Caco-2 (cell line): ENCODE results near the gene COL13A1. TPM values are rescaled to one million over a fixed set of nuclear protein-coding genes. Genes with fewer than 3 reads are reported as not detected.

ENCODE experiments used
- BruUV-seq: library from RNA; stranded (reverse); fragments of 400-500 nt; replicated peaks from 2 replicates; lab custom pipeline; 2021; lab: Mats Ljungman, UMichigan
- CTCF ChIA-PET: fragments of 300-600 bp; sonication (Branson Sonifier 250); formaldehyde crosslinking; loops from one replicate; lab custom pipeline; 2022; ENCODE audit warnings: antibody characterized with exemption; lab: Charles Lee
- POLR2A ChIA-PET: fragments of 300-600 bp; sonication (Branson Sonifier 250); formaldehyde crosslinking; loops from one replicate; lab custom pipeline; 2022; ENCODE audit warnings: antibody characterized with exemption; lab: Charles Lee
- DNase-seq, 2 experiments: peaks; one replicate each; pipeline versions ENCODE4 v3.0.0 to v3.0.0-alpha.2; 2020 to 2022
- H3K27me3 ChIP-seq: replicated peaks from 2 replicates; pipeline ENCODE4 v1.6.0; 2011; ENCODE audit warnings: low read length; ENCODE audit not compliant: control insufficient read depth, insufficient read depth
- H3K36me3 ChIP-seq: 2 replicates; pipeline ENCODE4 v1.5.1; 2011; ENCODE audit warnings: low read length; ENCODE audit not compliant: control insufficient read depth, insufficient read depth
- H3K4me1 ChIP-seq: fragments of 250-450 bp; sonication (Bioruptor Pico); 2 replicates; pipeline ENCODE4 v1.5.1; 2020; ENCODE audit warnings: mild to moderate bottlenecking
- H3K4me3 ChIP-seq: 2 replicates; pipeline ENCODE4 v1.5.1; 2011; ENCODE audit warnings: low read depth, mild to moderate bottlenecking, control low read depth, low read length
- H3K9me3 ChIP-seq: fragments of 250-450 bp; sonication (Bioruptor Pico); 2 replicates; pipeline ENCODE4 v1.5.1; 2020; ENCODE audit warnings: mild to moderate bottlenecking, moderate library complexity
- H3K27ac Mint-ChIP-seq: one replicate; pipeline ENCODE4 v1.8.0; 2022; ENCODE audit warnings: mixed read lengths; ENCODE audit not compliant: unreplicated experiment
- H3K27me3 Mint-ChIP-seq: one replicate; pipeline ENCODE4 v1.8.0; 2022; ENCODE audit warnings: mixed read lengths; ENCODE audit not compliant: insufficient read depth, unreplicated experiment
- H3K36me3 Mint-ChIP-seq: one replicate; pipeline ENCODE4 v1.8.0; 2022; ENCODE audit warnings: mild to moderate bottlenecking, mixed read lengths; ENCODE audit not compliant: insufficient read depth, unreplicated experiment
- H3K4me1 Mint-ChIP-seq: one replicate; pipeline ENCODE4 v1.8.0; 2022; ENCODE audit warnings: low read depth, mixed read lengths; ENCODE audit not compliant: unreplicated experiment
- H3K4me3 Mint-ChIP-seq: one replicate; pipeline ENCODE4 v1.8.0; 2022; ENCODE audit warnings: mild to moderate bottlenecking, moderate library complexity, mixed read lengths; ENCODE audit not compliant: unreplicated experiment
- H3K9me3 Mint-ChIP-seq: one replicate; pipeline ENCODE4 v1.8.0; 2022; ENCODE audit warnings: mixed read lengths; ENCODE audit not compliant: unreplicated experiment
- CTCF ChIP-seq, 2 experiments: fragments of 200-600 bp in 1 of 2; IDR thresholded peaks; 1 replicate in 1 of 2; 2 replicates in 1 of 2; pipeline versions ENCODE4 v1.5.1 to v1.8.0; 2011 to 2022; ENCODE audit warnings: antibody characterized with exemption in 1 of 2, control low read depth in 1 of 2, inconsistent platforms in 1 of 2, low read depth in 1 of 2, low read length in 1 of 2, mild to moderate bottlenecking in 1 of 2, moderate library complexity in 1 of 2; ENCODE audit not compliant: insufficient read depth in 1 of 2, severe bottlenecking in 1 of 2, unreplicated experiment in 1 of 2
- intact Hi-C: fragments of 100-400 bp; cut with micrococcal nuclease; formaldehyde crosslinking; loops from one replicate; pipeline ENCODE4 v1.10.0; 2022; ENCODE audit not compliant: unreplicated experiment
- total RNA-seq: library from RNA; stranded (reverse); gene quantifications from 2 replicates; pipeline ENCODE4 v1.2.3, GENCODE V29; 2022

Gene COL13A1
- total RNA-seq, 1 experiment from 2014 or later: not detected

- H3K27me3 ChIP-seq: peaks cover 3% of the 10 kb centered on the region; the same call in 1 of the 2 replicates
- no TSS peak for BruUV-seq
- ChIA-PET CTCF (interaction anchor here (0.6 to 0.7 kb wide), 2 partner anchors 27 to 69 kb away, joined by 3 to 5 read pairs; no protein-coding TSS in a partner anchor), POLR2A (no interaction called here)
- no peak for TF ChIP-seq CTCF (IDR thresholded peaks at IDR 0.05; ENCODE audit: insufficient read depth in 1 of 2, low read depth in 1 of 2, low read length in 1 of 2, severe bottlenecking in 1 of 2, unreplicated experiment in 1 of 2)
- Mint-ChIP-seq H3K4me1 (no peaks in the 10 kb centered on the region), H3K9me3 (no peaks in the 10 kb centered on the region), H3K27me3 (peaks cover 40% of the 10 kb centered on the region), H3K4me3 (no peak overlapping the region), H3K27ac (no peak overlapping the region), H3K36me3 (no peaks in the 10 kb centered on the region)
- H3K4me1 ChIP-seq: no peaks in the 10 kb centered on the region
- H3K4me3 ChIP-seq: no peak overlapping the region
- no peaks in the 10 kb centered on the region for H3K9me3 ChIP-seq
- DNase-seq: no peak
- intact Hi-C loops: no loop called here
- H3K36me3 ChIP-seq: no peaks in the 10 kb centered on the region
Observed at GRCh38 chr10:69818676-69819239, 17.1 kb downstream of the COL13A1 start.

GRCh38 chr10:69819716-69820506 lies 18.2 kb downstream of the COL13A1 start:
- no peak overlapping the region for H3K27ac Mint-ChIP-seq
- Histone ChIP-seq H3K9me3 (no peaks in the 10 kb centered on the region), H3K4me3 (no peak overlapping the region), H3K36me3 (no peaks in the 10 kb centered on the region), H3K27me3 (peaks cover 3% of the 10 kb centered on the region; the same call in 1 of the 2 replicates), H3K4me1 (no peaks in the 10 kb centered on the region)
- intact Hi-C loops: no loop called here
- no peaks in the 10 kb centered on the region for H3K4me1 Mint-ChIP-seq
- DNase-seq: no peak
- H3K4me3 Mint-ChIP-seq: no peak overlapping the region
- BruUV-seq: no TSS peak
- POLR2A ChIA-PET: no interaction called here
- no peak for TF ChIP-seq CTCF (IDR thresholded peaks at IDR 0.05; ENCODE audit: insufficient read depth in 1 of 2, low read depth in 1 of 2, low read length in 1 of 2, severe bottlenecking in 1 of 2, unreplicated experiment in 1 of 2)
- peaks cover 44% of the 10 kb centered on the region for H3K27me3 Mint-ChIP-seq
- CTCF ChIA-PET: no interaction called here
- H3K36me3 Mint-ChIP-seq: no peaks in the 10 kb centered on the region
- no peaks in the 10 kb centered on the region for H3K9me3 Mint-ChIP-seq

GRCh38 chr10:69820817-69821216 lies 19.1 kb downstream of the COL13A1 start:
- no peaks in the 10 kb centered on the region for H3K4me1 ChIP-seq
- H3K9me3 ChIP-seq: no peaks in the 10 kb centered on the region
- no peak overlapping the region for H3K4me3 Mint-ChIP-seq
- H3K36me3 Mint-ChIP-seq: no peaks in the 10 kb centered on the region
- ChIA-PET CTCF (no interaction called here), POLR2A (no interaction called here)
- H3K4me3 ChIP-seq: no peak overlapping the region
- H3K27me3 Mint-ChIP-seq: peaks cover 40% of the 10 kb centered on the region
- peaks cover 3% of the 10 kb centered on the region; the same call in 1 of the 2 replicates for H3K27me3 ChIP-seq
- no TSS peak for BruUV-seq
- H3K36me3 ChIP-seq: no peaks in the 10 kb centered on the region
- DNase-seq: no peak
- intact Hi-C loops: no loop called here
- no peaks in the 10 kb centered on the region for H3K4me1 Mint-ChIP-seq
- no peaks in the 10 kb centered on the region for H3K9me3 Mint-ChIP-seq
- no peak for TF ChIP-seq CTCF (IDR thresholded peaks at IDR 0.05; ENCODE audit: insufficient read depth in 1 of 2, low read depth in 1 of 2, low read length in 1 of 2, severe bottlenecking in 1 of 2, unreplicated experiment in 1 of 2)
- H3K27ac Mint-ChIP-seq: no peak overlapping the region
